Stromal cell of bone marrow (primary cell): Measurements from ENCODE around the gene SRPK2.
"Not testable (repeated sequence)": the region's sequence is repeated elsewhere in the genome, so short reads cannot be mapped to it uniquely, and the experiment has no call there.

ENCODE experiments used
- DNase-seq: peaks from one replicate; pipeline ENCODE4 v3.0.0-alpha.2; 2012; ENCODE audit warnings: low read depth

SRPK2 gene

GRCh38 chr7:105267244-105267643 lies 121.5 kb downstream of the SRPK2 start:
- DNase-seq, result no peak

GRCh38 chr7:105264707-105265106 lies 124.0 kb downstream of the SRPK2 start:
- DNase-seq, result no peak

- DNase-seq, result no peak
These were observed 127.0 kb downstream of the SRPK2 start for GRCh38 chr7:105261689-105262088.

DNA sequence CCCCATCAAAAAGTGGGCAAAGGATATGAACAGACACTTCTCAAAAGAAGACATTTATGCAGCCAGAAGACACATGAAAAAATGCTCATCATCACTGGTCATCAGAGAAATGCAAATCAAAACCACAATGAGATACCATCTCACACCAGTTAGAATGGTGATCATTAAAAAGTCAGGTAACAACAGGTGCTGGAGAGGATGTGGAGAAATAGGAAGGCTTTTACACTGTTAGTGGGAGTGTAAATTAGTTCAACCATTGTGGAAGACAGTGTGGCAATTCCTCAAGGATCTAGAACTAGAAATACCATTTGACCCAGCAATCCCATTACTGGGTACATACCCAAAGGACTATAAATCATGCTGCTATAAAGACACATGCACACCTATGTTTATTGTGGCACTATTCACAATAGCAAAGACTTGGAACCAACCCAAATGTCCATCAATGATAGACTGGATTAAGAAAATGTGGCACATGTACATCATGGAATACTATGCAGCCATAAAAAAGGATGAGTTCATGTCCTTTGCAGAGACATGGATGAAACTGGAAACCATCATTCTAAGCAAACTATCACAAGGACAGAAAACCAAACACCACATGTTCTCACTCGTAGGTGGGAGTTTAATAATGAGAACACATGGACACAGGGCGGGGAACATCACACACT lies 128.4 kb downstream of the SRPK2 start:
- not testable (repeated sequence) for DNase-seq

DNA sequence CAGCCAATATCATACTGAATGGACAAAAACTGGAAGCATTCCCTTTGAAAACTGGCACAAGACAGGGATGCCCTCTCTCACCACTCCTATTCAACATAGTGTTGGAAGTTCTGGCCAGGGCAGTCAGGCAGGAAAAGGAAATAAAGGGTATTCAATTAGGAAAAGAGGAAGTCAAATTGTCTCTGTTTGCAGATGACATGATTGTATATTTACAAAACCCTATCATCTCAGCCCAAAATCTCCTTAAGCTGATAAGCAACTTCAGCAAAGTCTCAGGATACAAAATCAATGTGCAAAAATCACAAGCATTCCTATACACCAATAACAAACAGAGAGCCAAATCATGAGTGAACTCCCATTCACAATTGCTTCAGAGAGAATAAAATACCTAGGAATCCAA lies 129.8 kb downstream of the SRPK2 start:
- DNase-seq, result not testable (repeated sequence)

DNA sequence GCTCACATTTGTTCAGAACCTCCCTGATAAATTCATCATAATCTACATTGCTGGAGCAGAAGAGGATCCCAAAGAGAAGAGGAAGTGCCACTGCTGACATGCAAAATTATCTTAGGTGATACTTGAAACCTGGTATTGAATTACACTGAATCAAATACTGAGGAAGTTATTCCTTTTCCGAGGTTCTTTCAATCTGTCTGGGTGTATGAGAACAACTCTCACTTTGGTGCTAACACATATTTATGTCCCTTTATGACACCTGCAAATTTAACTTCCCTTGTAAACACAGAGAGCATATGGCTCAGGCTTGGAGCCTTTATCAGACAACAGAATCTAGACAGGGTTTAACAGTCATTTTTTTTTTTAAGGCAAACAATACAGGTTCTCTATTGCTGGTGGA lies 131.4 kb downstream of the SRPK2 start:
- DNase-seq, result no peak

GRCh38 chr7:105256761-105257231 lies 131.9 kb downstream of the SRPK2 start:
- DNase-seq, result no peak

GRCh38 chr7:105250706-105251105 lies 138.0 kb downstream of the SRPK2 start:
- DNase-seq, result no peak

DNA sequence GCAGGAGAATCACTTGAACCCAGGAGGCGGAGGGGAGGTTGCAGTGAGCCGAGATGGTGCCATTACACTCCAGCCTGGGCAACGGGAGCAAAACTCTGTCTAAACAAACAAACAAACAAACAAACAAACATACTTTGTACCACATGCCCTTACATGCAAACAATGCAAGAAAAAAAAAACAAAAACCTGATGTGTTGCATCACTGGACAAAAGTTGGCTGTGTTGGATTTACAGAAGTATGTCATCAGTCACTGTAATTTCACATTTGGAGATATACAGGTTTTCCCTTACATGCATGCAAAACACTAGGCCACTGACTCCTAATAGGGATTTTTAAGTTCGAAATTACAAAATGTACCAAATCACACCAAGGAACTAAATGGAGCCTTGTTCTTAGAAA lies 138.5 kb downstream of the SRPK2 start:
- no peak for DNase-seq

DNA sequence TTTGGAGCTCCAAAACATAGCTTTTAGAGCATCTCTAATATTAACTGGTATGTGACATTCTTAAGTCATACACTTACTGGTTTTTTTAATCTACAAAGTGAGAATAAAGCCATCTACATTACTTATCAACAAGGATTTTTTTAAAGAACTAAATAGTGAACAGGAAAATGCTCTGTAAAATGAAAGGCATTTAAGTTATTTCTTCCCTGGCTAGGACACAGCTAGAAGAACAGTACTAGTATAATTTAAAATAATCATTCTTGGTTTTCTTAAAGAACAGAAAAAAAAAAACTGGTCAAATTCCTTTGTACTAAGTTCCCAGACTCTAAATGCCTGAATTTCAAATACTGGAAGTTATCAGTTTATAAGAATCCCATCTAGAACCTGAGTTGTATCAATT lies 139.5 kb downstream of the SRPK2 start:
- DNase-seq, result no peak

- DNase-seq, result no peak
These were observed 142.0 kb downstream of the SRPK2 start for GRCh38 chr7:105246679-105247078.

GRCh38 chr7:105246256-105246655 lies 142.5 kb downstream of the SRPK2 start:
- DNase-seq, result no peak

- DNase-seq, result no peak
These were observed 143.2 kb downstream of the SRPK2 start for GRCh38 chr7:105245398-105246114.

- no peak for DNase-seq
These were observed 144.1 kb downstream of the SRPK2 start for GRCh38 chr7:105244594-105244993.

DNA sequence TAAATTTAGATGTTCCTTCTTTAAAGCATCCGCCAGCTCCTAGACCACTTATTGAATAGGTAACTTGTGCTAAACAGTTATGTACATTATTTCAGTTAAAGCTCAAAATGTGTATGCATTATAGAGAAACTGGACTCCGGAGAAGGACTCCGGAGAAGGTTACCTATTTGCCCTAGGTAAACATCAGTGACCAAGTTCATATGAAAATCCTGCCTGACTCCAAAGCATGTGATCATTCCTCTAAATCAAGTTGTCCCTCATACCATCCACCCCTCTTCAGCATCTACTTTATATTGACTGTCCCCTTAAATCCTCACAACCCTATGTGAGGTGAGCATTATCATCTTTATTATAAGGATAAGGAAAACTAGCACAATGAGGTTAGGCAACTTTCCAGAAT lies 147.5 kb downstream of the SRPK2 start:
- no peak for DNase-seq

DNA sequence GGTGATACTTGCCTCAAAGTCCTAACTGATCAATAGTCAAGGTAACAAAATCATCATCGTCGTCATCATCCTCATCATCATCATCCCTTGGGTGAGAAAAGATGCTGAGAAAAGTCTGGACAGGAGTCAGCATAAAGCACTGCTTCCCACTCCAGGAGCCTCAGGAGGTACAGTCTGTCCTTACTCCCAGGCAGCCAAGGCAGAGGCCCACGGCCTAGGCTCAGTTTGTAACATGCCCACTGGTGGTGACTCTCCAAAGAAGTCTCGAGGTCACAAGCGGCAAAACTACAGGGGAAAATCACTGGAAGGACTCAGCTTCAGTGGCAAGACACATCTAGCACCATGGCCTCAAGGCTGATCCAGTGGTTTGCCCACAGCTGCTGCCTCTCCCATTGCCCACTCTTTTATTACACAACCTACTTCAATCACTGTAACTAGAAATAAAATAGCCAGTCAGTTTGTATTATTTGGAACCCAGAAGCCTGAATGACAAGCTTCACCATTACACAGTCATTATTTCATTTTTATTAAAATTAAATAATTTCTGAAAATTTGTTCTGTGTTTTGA lies 150.4 kb downstream of the SRPK2 start:
- no peak for DNase-seq

DNA sequence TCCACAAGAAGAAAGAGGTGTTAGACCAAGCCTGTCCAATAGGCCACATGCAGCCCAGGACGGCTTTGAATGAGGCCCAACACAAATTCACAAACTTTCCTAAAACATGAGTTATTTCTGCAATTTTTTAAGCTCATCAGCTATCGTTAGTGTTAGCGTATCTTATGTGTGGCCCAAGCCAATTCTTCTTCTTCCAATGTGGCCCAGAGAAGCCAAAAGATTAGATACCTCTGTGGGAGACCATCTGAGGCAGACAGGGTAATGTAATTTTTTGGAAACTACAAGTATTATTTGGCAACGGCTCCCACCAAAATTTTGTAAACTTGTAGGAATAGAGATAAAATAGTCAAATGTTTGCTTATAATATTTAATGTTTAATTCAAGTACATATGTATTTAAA lies 153.8 kb downstream of the SRPK2 start:
- DNase-seq, result no peak

DNA sequence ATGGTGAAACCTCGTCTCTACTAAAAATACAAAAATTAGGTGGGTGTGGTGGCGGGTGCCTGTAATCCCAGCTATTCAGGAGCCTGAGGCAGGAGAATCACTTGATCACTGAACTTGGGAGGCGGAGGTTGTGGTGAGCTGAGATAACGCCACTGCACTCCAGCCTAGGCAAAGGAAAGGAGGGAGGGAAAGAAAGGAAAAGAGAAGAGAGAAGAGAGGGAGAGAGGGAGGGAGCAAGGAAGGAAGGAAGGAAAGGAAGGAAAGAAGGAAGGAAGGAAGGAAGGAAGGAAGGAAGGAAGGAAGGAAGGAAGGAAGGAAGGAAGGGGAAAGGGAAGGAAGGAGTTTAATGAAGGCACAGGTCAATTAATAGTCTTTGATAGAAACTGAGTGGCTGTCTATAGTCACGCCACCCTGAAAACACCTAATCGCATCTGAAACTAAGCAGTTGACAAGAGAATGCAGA lies 155.9 kb downstream of the SRPK2 start:
- DNase-seq, result not testable (repeated sequence)

DNA sequence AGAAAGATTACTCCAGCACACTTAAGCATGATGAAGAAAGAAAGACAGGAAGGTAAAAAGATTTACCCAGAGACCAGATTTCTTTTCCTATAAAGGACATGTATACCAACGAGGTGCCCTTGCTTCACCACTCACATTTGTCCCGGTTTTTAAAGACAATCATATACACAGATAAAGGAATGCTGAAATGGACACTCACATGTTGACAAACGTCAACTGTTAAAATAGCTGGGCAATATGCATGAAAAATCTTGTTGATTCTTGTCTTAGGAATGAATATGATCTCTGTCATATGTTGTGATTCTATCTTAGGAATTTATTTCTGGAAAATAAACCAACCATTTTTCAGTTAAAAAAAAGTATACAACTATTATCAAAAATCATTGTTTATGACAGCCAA lies 158.2 kb downstream of the SRPK2 start:
- no peak for DNase-seq

- DNase-seq, result no peak
These were observed 159.1 kb downstream of the SRPK2 start for GRCh38 chr7:105229641-105230040.

DNA sequence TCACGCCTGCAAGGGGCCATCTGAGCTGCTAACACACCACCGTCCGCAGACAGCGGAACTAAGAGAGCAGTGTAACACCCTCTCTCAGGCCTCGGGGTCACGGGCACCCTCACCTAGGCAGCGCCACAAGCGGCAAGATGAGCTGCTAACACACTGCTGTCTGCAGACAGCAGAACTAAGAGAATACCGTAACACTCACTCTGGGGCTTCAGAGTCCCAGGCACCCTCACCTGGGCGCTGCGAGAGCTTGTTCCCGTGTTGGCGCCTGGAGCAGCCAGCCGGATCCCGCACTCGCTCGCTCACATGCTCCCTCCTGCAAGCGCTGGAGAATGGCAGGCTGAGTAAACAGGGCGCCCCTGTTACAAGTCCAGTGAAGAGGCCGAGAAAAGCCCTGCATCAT lies 160.2 kb downstream of the SRPK2 start:
- no peak for DNase-seq

- no peak for DNase-seq
These were observed 161.3 kb downstream of the SRPK2 start for GRCh38 chr7:105227391-105227790.
